Activated CD4-positive, alpha-beta T cell treated with anti-CD3 and anti-CD28 coated beads, Interleukin-2, amount 50 U/mL, for 48 hours (primary cell): ENCODE data around the gene LRIG1.

Experiments used
- DNase-seq, 2 experiments: peaks; one replicate each; pipeline ENCODE4 v3.0.0-alpha.2; 2020

The LRIG1 gene

DNA sequence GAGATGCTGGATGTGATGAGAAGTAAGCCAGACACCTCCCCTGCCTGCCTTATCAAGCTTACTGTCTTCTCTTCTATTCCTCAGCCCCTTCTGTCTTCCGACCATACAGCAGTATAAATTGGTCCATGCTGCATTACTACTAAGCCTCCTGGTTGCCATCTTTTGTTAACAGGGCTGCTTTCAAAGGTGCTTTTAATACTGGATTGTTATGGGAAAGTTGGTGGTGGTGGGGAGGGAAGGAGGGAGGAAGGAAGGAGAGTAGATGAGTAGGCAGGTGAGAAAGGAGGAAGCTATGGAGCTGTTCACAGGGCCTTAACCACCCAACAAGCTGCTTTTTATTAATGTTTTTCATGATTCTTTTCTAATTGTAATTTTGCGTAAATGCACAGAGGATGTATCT, 165.2 kb downstream of the LRIG1 start:
- no peak for DNase-seq
